Stomach (tissue), 9 donors: ENCODE results near the gene SYS1. TPM values are rescaled to one million over a fixed set of nuclear protein-coding genes. Genes with fewer than 3 reads are reported as not detected.

Experiments
- DNase-seq, 2 donors: peaks; one replicate each; pipeline versions ENCODE4 v3.0.0 to v3.0.0-alpha.2; 2013 to 2019
- H3K27ac ChIP-seq, 5 donors: fragments of 200-600 bp in 4 of 5; sonication (generic) in 4 of 5; one replicate each; pipeline ENCODE4 v1.5.1; 2013 to 2019; ENCODE audit warnings: mild to moderate bottlenecking in 1 of 5, moderate library complexity in 1 of 5
- H3K27me3 ChIP-seq, 3 donors: fragments of 200-600 bp; sonication (generic); one replicate each; pipeline ENCODE4 v1.5.1; 2017 to 2019; ENCODE audit warnings: mixed run types in 1 of 3
- H3K36me3 ChIP-seq, 4 donors: fragments of 200-600 bp; sonication (generic); 1 replicate in 3 of 4; 2 replicates in 1 of 4; pipeline ENCODE4 v1.5.1; 2016 to 2019
- H3K4me1 ChIP-seq, 4 donors: fragments of 200-600 bp; sonication (generic); one replicate each; pipeline ENCODE4 v1.5.1; 2016 to 2019
- H3K4me3 ChIP-seq, 4 donors: fragments of 200-600 bp; sonication (generic) in 3 of 4; one replicate each; pipeline ENCODE4 v1.5.1; 2016 to 2019; ENCODE audit warnings: mild to moderate bottlenecking in 1 of 4
- H3K9me3 ChIP-seq, 4 donors: fragments of 200-600 bp; sonication (generic); one replicate each; pipeline ENCODE4 v1.5.1; 2016 to 2019
- CTCF ChIP-seq, 7 experiments: fragments of 450-650 bp in 4 of 7; fragments of 200-600 bp in 3 of 7; sonication (generic) in 3 of 7; IDR thresholded peaks; one replicate each; pipeline ENCODE4 v1.5.1; 2016 to 2019; ENCODE audit warnings: antibody characterized with exemption in 7 of 7, control low read depth in 2 of 7, mild to moderate bottlenecking in 1 of 7
- EP300 ChIP-seq: sonication (generic); formaldehyde crosslinking; IDR thresholded peaks from one replicate; pipeline ENCODE4 v1.6.1; 2017; ENCODE audit warnings: antibody characterized with exemption
- POLR2A ChIP-seq, 4 donors: fragments of 450-650 bp; IDR thresholded peaks; one replicate each; pipeline ENCODE4 v1.6.1; 2016; ENCODE audit warnings: antibody characterized with exemption in 4 of 4, control low read depth in 2 of 4, mild to moderate bottlenecking in 1 of 4, moderate library complexity in 1 of 4
- POLR2AphosphoS5 ChIP-seq, 3 donors: sonication (generic); formaldehyde crosslinking; IDR thresholded peaks; one replicate each; pipeline ENCODE4 v1.6.1; 2016; ENCODE audit warnings: antibody characterized with exemption in 3 of 3
- WGBS, 5 donors: extraction: QIAGEN DNeasy Blood & Tissue Kit in 3 of 5; methylation state at CpG; one replicate each; pipeline versions ENCODE4 v1.1.5 to v1.1.7; 2013 to 2018; 5-methylcytosine and 5-hydroxymethylcytosine counted together
- intact Hi-C: fragments of 100-400 bp; cut with DNase I; formaldehyde crosslinking; loops from one replicate; pipeline ENCODE4 v1.15.1; 2023; ENCODE audit warnings: low total_unique reads
- polyA plus RNA-seq, 3 donors: library from polyadenylated mRNA; stranded (reverse); fragments of 200-250 nt; gene quantifications; one replicate each; pipeline ENCODE4 v1.2.3, GENCODE V29; 2013
- total RNA-seq, 5 donors: library from RNA; depleted of rRNA; stranded (reverse); fragments of >200 nt; gene quantifications; one replicate each; pipeline versions ENCODE4 v1.1.0 to v1.2.3, GENCODE V29; 2014 to 2016
- donor health status: healthy with polysubstance abuse.
- donor health status: Bipolar disorder and iron deficiency.
- donor health status: healthy.

The SYS1 gene
- total and polyA plus RNA-seq, 8 donors = 11.2 to 119 (median 21.5) TPM

GRCh38 chr20:45400346-45401031 lies 37.5 kb downstream of the SYS1 start:
- no peaks in the 10 kb centered on the region for H3K27me3 ChIP-seq
- no peak overlapping the region for H3K4me3 ChIP-seq
- no peak for DNase-seq
- intact Hi-C loops = no loop called here
- WGBS, 5 donors = 92 to 98% (median 97%) methylated on average over 6 of the region's 6 CpGs
- no peak for TF ChIP-seq POLR2A (IDR thresholded peaks at IDR 0.05)
- TF ChIP-seq EP300 = no peak
- TF ChIP-seq POLR2AphosphoS5 (IDR thresholded peaks at IDR 0.05) = no peak
- TF ChIP-seq CTCF (IDR thresholded peaks at IDR 0.05) = no peak
- peaks cover 6 to 18% (median 16%) of the 10 kb centered on the region in 4 donors for H3K9me3 ChIP-seq
- H3K36me3 ChIP-seq = peaks cover 0 to 7% (median 3%) of the 10 kb centered on the region in 4 donors
- H3K4me1 ChIP-seq = peaks cover under 1 to 3% (median 3%) of the 10 kb centered on the region in 4 donors
- H3K27ac ChIP-seq = no peak overlapping the region

GRCh38 chr20:45402946-45403345 lies 40.0 kb downstream of the SYS1 start:
- Histone ChIP-seq H3K27me3 (no peaks in the 10 kb centered on the region), H3K27ac (no peak overlapping the region), H3K36me3 (peaks cover 0 to 7% (median 2%) of the 10 kb centered on the region in 4 donors), H3K4me3 (no peak overlapping the region), H3K4me1 (peaks cover 11 to 23% (median 16%) of the 10 kb centered on the region in 4 donors), H3K9me3 (peaks cover 6 to 18% (median 16%) of the 10 kb centered on the region in 4 donors)
- DNase-seq = no peak
- TF ChIP-seq POLR2AphosphoS5 (IDR thresholded peaks at IDR 0.05) = no peak
- no peak for TF ChIP-seq EP300
- no peak for TF ChIP-seq CTCF (IDR thresholded peaks at IDR 0.05)
- TF ChIP-seq POLR2A (IDR thresholded peaks at IDR 0.05) = no peak
- intact Hi-C loops = no loop called here
- WGBS, 5 donors = 94 to 100% (median 100%) methylated on average over 1 of the region's 1 CpG

- Histone ChIP-seq H3K27me3 (no peaks in the 10 kb centered on the region), H3K4me3 (no peak overlapping the region), H3K9me3 (peaks cover 6 to 18% (median 16%) of the 10 kb centered on the region in 4 donors), H3K27ac (peak overlapping the region in 1 of 5 donors; percentile 93), H3K4me1 (peaks cover 18 to 30% (median 29%) of the 10 kb centered on the region in 4 donors), H3K36me3 (peaks cover 3 to 17% (median 9%) of the 10 kb centered on the region in 4 donors)
- WGBS, 5 donors = 76 to 93% (median 79%) methylated on average over 1 of the region's 1 CpG
- no peak for DNase-seq
- TF ChIP-seq POLR2A (IDR thresholded peaks at IDR 0.05) (no peak), CTCF (IDR thresholded peaks at IDR 0.05) (no peak), POLR2AphosphoS5 (IDR thresholded peaks at IDR 0.05) (no peak), EP300 (no peak)
- intact Hi-C loops = no loop called here
Measured at GRCh38 chr20:45404438-45404837, 41.5 kb downstream of the SYS1 start.

GRCh38 chr20:45405571-45406259 lies 42.8 kb downstream of the SYS1 start:
- peak in 1 of 2 donors; percentile 68 for DNase-seq
- TF ChIP-seq POLR2AphosphoS5 (IDR thresholded peaks at IDR 0.05) = peak in 1 of 3 donors; percentile 63
- TF ChIP-seq POLR2A (IDR thresholded peaks at IDR 0.05) = no peak
- Histone ChIP-seq H3K4me3 (peak overlapping the region; percentile 63 to 89 (median 73)), H3K9me3 (peaks cover 0 to 8% (median 8%) of the 10 kb centered on the region in 4 donors), H3K36me3 (peaks cover 14 to 26% (median 20%) of the 10 kb centered on the region in 4 donors), H3K4me1 (peaks cover 18 to 30% (median 29%) of the 10 kb centered on the region in 4 donors), H3K27ac (peak overlapping the region; percentile 89 to 96 (median 93)), H3K27me3 (no peaks in the 10 kb centered on the region)
- 1 to 2% (median 2%) methylated on average over 12 to 49 of the region's 49 CpGs for WGBS, 5 donors
- intact Hi-C loops = no loop called here
